Measurements from ENCODE around the gene NHEJ1.

Gene NHEJ1

GRCh38 chr2:219199470-219200211 lies 39.0 kb upstream of the NHEJ1 start:
- FAIRE-seq: no peak
- DNase-seq (ENCODE audit: insufficient read length): no peak
- no peak for TF ChIP-seq TAF1 (IDR thresholded peaks at IDR 0.05; ENCODE audit: borderline replicate concordance, low read depth, low read length)
- no peak for TF ChIP-seq POLR2AphosphoS5 (IDR thresholded peaks at IDR 0.05; ENCODE audit: low read depth, low read length)
- TF ChIP-seq POLR2A (IDR thresholded peaks at IDR 0.05; ENCODE audit: low read depth, low read length): no peak

GRCh38 chr2:219198974-219199373 lies 38.4 kb upstream of the NHEJ1 start:
- no peak for FAIRE-seq

GRCh38 chr2:219197388-219197787 lies 36.8 kb upstream of the NHEJ1 start:
- FAIRE-seq: no peak
- TF ChIP-seq POLR2A (IDR thresholded peaks at IDR 0.05; ENCODE audit: low read depth, low read length) (no peak), TAF1 (IDR thresholded peaks at IDR 0.05; ENCODE audit: borderline replicate concordance, low read depth, low read length) (no peak), POLR2AphosphoS5 (IDR thresholded peaks at IDR 0.05; ENCODE audit: low read depth, low read length) (no peak)
- no peak for DNase-seq (ENCODE audit: insufficient read length)

More at GRCh38 chr2:219198974-219199373, 38.4 kb upstream of the NHEJ1 start:
- TF ChIP-seq TAF1 (IDR thresholded peaks at IDR 0.05; ENCODE audit: borderline replicate concordance, low read depth, low read length): no peak
- TF ChIP-seq POLR2AphosphoS5 (IDR thresholded peaks at IDR 0.05; ENCODE audit: low read depth, low read length): no peak
- TF ChIP-seq POLR2A (IDR thresholded peaks at IDR 0.05; ENCODE audit: low read depth, low read length): no peak
- DNase-seq (ENCODE audit: insufficient read length): no peak

GRCh38 chr2:219186754-219187456 lies 26.3 kb upstream of the NHEJ1 start:
- DNase-seq (ENCODE audit: insufficient read length) (no peak), FAIRE-seq (no peak)
- no peak for TF ChIP-seq TAF1 (IDR thresholded peaks at IDR 0.05; ENCODE audit: borderline replicate concordance, low read depth, low read length)
- no peak for TF ChIP-seq POLR2AphosphoS5 (IDR thresholded peaks at IDR 0.05; ENCODE audit: low read depth, low read length)
- TF ChIP-seq POLR2A (IDR thresholded peaks at IDR 0.05; ENCODE audit: low read depth, low read length): no peak

GRCh38 chr2:219184121-219184520 lies 23.5 kb upstream of the NHEJ1 start:
- DNase-seq (ENCODE audit: insufficient read length): no peak
- TF ChIP-seq POLR2AphosphoS5 (IDR thresholded peaks at IDR 0.05; ENCODE audit: low read depth, low read length): no peak
- TF ChIP-seq TAF1 (IDR thresholded peaks at IDR 0.05; ENCODE audit: borderline replicate concordance, low read depth, low read length): no peak
- no peak for TF ChIP-seq POLR2A (IDR thresholded peaks at IDR 0.05; ENCODE audit: low read depth, low read length)
- no peak for FAIRE-seq

GRCh38 chr2:219183151-219183772 lies 22.6 kb upstream of the NHEJ1 start:
- FAIRE-seq: no peak

GRCh38 chr2:219182331-219183150 lies 21.9 kb upstream of the NHEJ1 start:
- no peak for FAIRE-seq
- no peak for DNase-seq (ENCODE audit: insufficient read length)
- TF ChIP-seq POLR2AphosphoS5 (IDR thresholded peaks at IDR 0.05; ENCODE audit: low read depth, low read length) (no peak), TAF1 (IDR thresholded peaks at IDR 0.05; ENCODE audit: borderline replicate concordance, low read depth, low read length) (no peak), POLR2A (IDR thresholded peaks at IDR 0.05; ENCODE audit: low read depth, low read length) (no peak)

More at GRCh38 chr2:219183151-219183772, 22.6 kb upstream of the NHEJ1 start:
- no peak for TF ChIP-seq POLR2AphosphoS5 (IDR thresholded peaks at IDR 0.05; ENCODE audit: low read depth, low read length)
- DNase-seq (ENCODE audit: insufficient read length): no peak

GRCh38 chr2:219181531-219181930 lies 20.9 kb upstream of the NHEJ1 start:
- no peak for TF ChIP-seq TAF1 (IDR thresholded peaks at IDR 0.05; ENCODE audit: borderline replicate concordance, low read depth, low read length)
- no peak for TF ChIP-seq POLR2AphosphoS5 (IDR thresholded peaks at IDR 0.05; ENCODE audit: low read depth, low read length)
- no peak for TF ChIP-seq POLR2A (IDR thresholded peaks at IDR 0.05; ENCODE audit: low read depth, low read length)
- DNase-seq (ENCODE audit: insufficient read length) (no peak), FAIRE-seq (no peak)

- DNase-seq (ENCODE audit: insufficient read length) (no peak), FAIRE-seq (no peak)
- TF ChIP-seq TAF1 (IDR thresholded peaks at IDR 0.05; ENCODE audit: borderline replicate concordance, low read depth, low read length) (no peak), POLR2A (IDR thresholded peaks at IDR 0.05; ENCODE audit: low read depth, low read length) (no peak), POLR2AphosphoS5 (IDR thresholded peaks at IDR 0.05; ENCODE audit: low read depth, low read length) (no peak)
Measured at GRCh38 chr2:219180961-219181360, 20.3 kb upstream of the NHEJ1 start.

- no peak for DNase-seq (ENCODE audit: insufficient read length)
- no peak for FAIRE-seq
- no peak for TF ChIP-seq POLR2AphosphoS5 (IDR thresholded peaks at IDR 0.05; ENCODE audit: low read depth, low read length)
Measured at GRCh38 chr2:219179601-219180465, 19.2 kb upstream of the NHEJ1 start.
